Panc1 (cell line): ENCODE data around the gene ACSM3.

Experiments
- CTCF ChIP-seq: fragments of 450-650 bp; IDR thresholded peaks from 2 replicates; pipeline ENCODE4 v1.5.1; 2017; ENCODE audit warnings: mild to moderate bottlenecking
- SIN3A ChIP-seq: IDR thresholded peaks from 2 replicates; pipeline ENCODE4 v1.6.1; 2012; ENCODE audit warnings: low read depth, mild to moderate bottlenecking, low read length, moderate library complexity, borderline replicate concordance; ENCODE audit not compliant: insufficient read depth

- TF ChIP-seq SIN3A: no peak
- TF ChIP-seq CTCF: no peak
Observed at GRCh38 chr16:20740901-20741521, 22.8 kb upstream of the ACSM3 start.
